B cell (primary cell): ENCODE data around the gene SFXN2. TPM values are rescaled to one million over a fixed set of nuclear protein-coding genes. Genes with fewer than 3 reads are reported as not detected.

Source experiments
- ATAC-seq: fragments of 200-7000 bp; cut with Tn5 transposase; one replicate; pipeline ENCODE4 v1.10.0; 2021; ENCODE audit warnings: low read depth, mild to moderate bottlenecking, moderate number of reproducible peaks, moderate library complexity
- CTCF ChIA-PET: fragments of 350-600 bp; sonication (Branson Sonifier 250); formaldehyde crosslinking; loops from one replicate; lab custom pipeline; 2021; ENCODE audit warnings: antibody characterized with exemption, inconsistent platforms; lab: Charles Lee
- POLR2A ChIA-PET: fragments of 350-600 bp; sonication (Branson Sonifier 250); formaldehyde crosslinking; loops from one replicate; lab custom pipeline; 2021; ENCODE audit warnings: antibody characterized with exemption; lab: Charles Lee
- DNase-seq: peaks from one replicate; pipeline ENCODE4 v3.0.0; 2013
- H2AFZ ChIP-seq: 2 replicates; pipeline ENCODE4 v1.6.1; 2012; ENCODE audit warnings: mild to moderate bottlenecking, low read depth, low read length; ENCODE audit not compliant: insufficient read depth, poor library complexity, severe bottlenecking
- H3K27ac ChIP-seq, 2 donors: 1 replicate in 1 of 2; 2 replicates in 1 of 2; pipeline ENCODE4 v1.5.1; 2012 to 2013; ENCODE audit warnings: low read length in 2 of 2, mild to moderate bottlenecking in 2 of 2, moderate library complexity in 1 of 2
- H3K27me3 ChIP-seq, 4 experiments: fragments of 200-600 bp in 1 of 4; sonication (generic) in 1 of 4; replicated peaks in 1 of 4; 1 replicate in 2 of 4; 2 replicates in 2 of 4; pipeline versions ENCODE4 v1.6.1 to v1.7.0; 2013 to 2016; ENCODE audit warnings: low read length in 3 of 4, mild to moderate bottlenecking in 2 of 4, mixed read lengths in 1 of 4, moderate library complexity in 1 of 4; ENCODE audit not compliant: insufficient read depth in 4 of 4, control insufficient read depth in 3 of 4; ENCODE audit errors: control extremely low read depth in 1 of 4
- H3K36me3 ChIP-seq, 2 experiments: replicated peaks in 1 of 2; 1 replicate in 1 of 2; 2 replicates in 1 of 2; pipeline versions ENCODE4 v1.6.1 to v1.7.1; 2013; ENCODE audit warnings: low read length in 1 of 2; ENCODE audit not compliant: insufficient read depth in 2 of 2, control insufficient read depth in 1 of 2; ENCODE audit errors: control extremely low read depth in 1 of 2, extremely low read depth in 1 of 2
- H3K4me1 ChIP-seq, 2 donors: fragments of 200-600 bp in 1 of 2; sonication (generic) in 1 of 2; 1 replicate in 1 of 2; 2 replicates in 1 of 2; pipeline versions ENCODE4 v1.5.1 to v1.6.1; 2013 to 2017; ENCODE audit warnings: low read length in 2 of 2; ENCODE audit not compliant: control insufficient read depth in 2 of 2, insufficient read depth in 2 of 2
- H3K4me2 ChIP-seq: replicated peaks from 2 replicates; pipeline ENCODE3; 2012; ENCODE audit warnings: mild to moderate bottlenecking, low read depth, low read length; ENCODE audit not compliant: poor library complexity, severe bottlenecking
- H3K4me3 ChIP-seq, 5 experiments: fragments of 200-600 bp in 1 of 5; sonication (generic) in 1 of 5; 1 replicate in 3 of 5; 2 replicates in 2 of 5; pipeline versions ENCODE4 v1.5.1 to v1.7.0; 2011 to 2016; ENCODE audit warnings: low read length in 4 of 5, mild to moderate bottlenecking in 4 of 5, low read depth in 2 of 5, control low read depth in 1 of 5, moderate library complexity in 1 of 5; ENCODE audit not compliant: insufficient read depth in 1 of 5; ENCODE audit errors: control extremely low read depth in 1 of 5, extremely low read depth in 1 of 5
- H3K79me2 ChIP-seq: fragments of 200-600 bp; sonication (generic); one replicate; pipeline ENCODE4 v1.6.0; 2016; ENCODE audit warnings: low read length; ENCODE audit not compliant: control insufficient read depth, insufficient read depth
- H3K9ac ChIP-seq: fragments of 200-600 bp; sonication (generic); 2 replicates; pipeline ENCODE4 v1.6.1; 2017; ENCODE audit warnings: mild to moderate bottlenecking, low read length, moderate library complexity
- H3K9me3 ChIP-seq, 3 donors: one replicate each; pipeline versions ENCODE4 v1.6.1 to v1.7.1; 2013; ENCODE audit warnings: low read length in 2 of 3; ENCODE audit not compliant: control insufficient read depth in 2 of 3, insufficient read depth in 1 of 3; ENCODE audit errors: control extremely low read depth in 1 of 3
- H4K20me1 ChIP-seq: 2 replicates; pipeline ENCODE4 v1.6.0; 2012; ENCODE audit warnings: mild to moderate bottlenecking, low read length; ENCODE audit not compliant: insufficient read depth, control insufficient read depth, poor library complexity, severe bottlenecking
- H3K27ac Mint-ChIP-seq: one replicate; pipeline ENCODE4 v1.8.0; 2021; ENCODE audit warnings: mixed read lengths
- H3K27me3 Mint-ChIP-seq: one replicate; pipeline ENCODE4 v1.8.0; 2021; ENCODE audit warnings: mixed read lengths
- H3K4me1 Mint-ChIP-seq: one replicate; pipeline ENCODE4 v1.8.0; 2021; ENCODE audit warnings: mixed read lengths
- H3K4me3 Mint-ChIP-seq: one replicate; pipeline ENCODE4 v1.8.0; 2021; ENCODE audit warnings: mixed read lengths
- H3K9me3 Mint-ChIP-seq: one replicate; pipeline ENCODE4 v1.8.0; 2022; ENCODE audit warnings: mixed read lengths; ENCODE audit not compliant: insufficient read depth
- EZH2 ChIP-seq: IDR thresholded peaks from 2 replicates; pipeline ENCODE4 v1.6.1; 2012; ENCODE audit warnings: borderline replicate concordance, low read depth, mild to moderate bottlenecking, moderate library complexity, low read length; ENCODE audit not compliant: insufficient read depth, poor library complexity, severe bottlenecking
- WGBS: methylation state at CpG from one replicate; pipeline ENCODE4 v1.1.5; 2013; ENCODE audit warnings: missing lambda C conversion rate; ENCODE audit not compliant: insufficient coverage; 5-methylcytosine and 5-hydroxymethylcytosine counted together
- intact Hi-C: fragments of 100-400 bp; cut with micrococcal nuclease; formaldehyde crosslinking; loops from one replicate; pipeline ENCODE4 v1.10.0; 2022
- polyA plus RNA-seq: library from polyadenylated mRNA; depleted of rRNA; stranded (reverse); fragments of >200 nt; gene quantifications from 2 replicates; pipeline ENCODE4 v1.2.3, GENCODE V29; 2012
- total RNA-seq, 2 donors: library from RNA; stranded (reverse); fragments of 120-200 nt in 1 of 2; gene quantifications; 1 replicate in 1 of 2; 2 replicates in 1 of 2; pipeline versions ENCODE4 v1.2.3 to v1.2.4, GENCODE V29; 2013 to 2022
- TF ChIP-seq, protein P1 (sequence below): fragments of 200-600 bp; IDR thresholded peaks from one replicate; pipeline ENCODE4 v1.8.0; 2022; ENCODE audit warnings: antibody characterized with exemption, mild to moderate bottlenecking

SFXN2 gene
- total and polyA plus RNA-seq, 2 donors (not counting 1 experiment from before 2014, with no cell fraction given), result 8.1 to 23.5 TPM

DNA sequence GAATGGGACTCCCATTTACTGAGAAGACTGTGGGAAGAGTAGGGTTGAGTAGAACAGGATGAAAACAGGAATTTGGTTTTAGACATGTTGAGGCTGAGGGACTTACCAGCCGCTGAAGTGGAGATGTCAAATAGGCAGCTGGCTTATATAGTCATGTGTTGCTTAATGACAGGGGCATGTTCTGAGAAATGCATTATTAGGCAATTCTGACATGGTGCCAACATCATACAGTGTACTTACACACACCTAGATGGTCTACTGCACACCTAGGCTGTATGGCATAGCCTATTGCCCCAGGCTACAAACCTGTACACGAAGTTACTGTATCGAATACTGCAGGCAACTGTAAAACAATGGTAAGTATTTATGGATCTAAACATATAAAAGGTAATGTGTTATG, 17.7 kb upstream of the SFXN2 start:
- no peak overlapping the region for H3K27ac ChIP-seq
- H3K4me1 Mint-ChIP-seq, result no peaks in the 10 kb centered on the region
- H3K4me3 Mint-ChIP-seq, result no peak overlapping the region
- ChIA-PET CTCF (no interaction called here), POLR2A (no interaction called here)
- H4K20me1 ChIP-seq, result no peaks in the 10 kb centered on the region
- intact Hi-C loops, result no loop called here
- no peaks in the 10 kb centered on the region for H3K27me3 ChIP-seq
- ATAC-seq (no peak), DNase-seq (no peak)
- no peak overlapping the region for H3K9ac ChIP-seq
- H3K9me3 ChIP-seq, result no peaks in the 10 kb centered on the region
- H2AFZ ChIP-seq, result no peak overlapping the region
- H3K4me1 ChIP-seq, result no peaks in the 10 kb centered on the region
- no peaks in the 10 kb centered on the region for H3K9me3 Mint-ChIP-seq
- no peaks in the 10 kb centered on the region for H3K79me2 ChIP-seq
- peaks cover 2 to 4% of the 10 kb centered on the region in 2 experiments for H3K36me3 ChIP-seq
- 100% methylated on average over 1 of the region's 3 CpGs for whole genome bisulfite sequencing
- TF ChIP-seq, protein P1, sequence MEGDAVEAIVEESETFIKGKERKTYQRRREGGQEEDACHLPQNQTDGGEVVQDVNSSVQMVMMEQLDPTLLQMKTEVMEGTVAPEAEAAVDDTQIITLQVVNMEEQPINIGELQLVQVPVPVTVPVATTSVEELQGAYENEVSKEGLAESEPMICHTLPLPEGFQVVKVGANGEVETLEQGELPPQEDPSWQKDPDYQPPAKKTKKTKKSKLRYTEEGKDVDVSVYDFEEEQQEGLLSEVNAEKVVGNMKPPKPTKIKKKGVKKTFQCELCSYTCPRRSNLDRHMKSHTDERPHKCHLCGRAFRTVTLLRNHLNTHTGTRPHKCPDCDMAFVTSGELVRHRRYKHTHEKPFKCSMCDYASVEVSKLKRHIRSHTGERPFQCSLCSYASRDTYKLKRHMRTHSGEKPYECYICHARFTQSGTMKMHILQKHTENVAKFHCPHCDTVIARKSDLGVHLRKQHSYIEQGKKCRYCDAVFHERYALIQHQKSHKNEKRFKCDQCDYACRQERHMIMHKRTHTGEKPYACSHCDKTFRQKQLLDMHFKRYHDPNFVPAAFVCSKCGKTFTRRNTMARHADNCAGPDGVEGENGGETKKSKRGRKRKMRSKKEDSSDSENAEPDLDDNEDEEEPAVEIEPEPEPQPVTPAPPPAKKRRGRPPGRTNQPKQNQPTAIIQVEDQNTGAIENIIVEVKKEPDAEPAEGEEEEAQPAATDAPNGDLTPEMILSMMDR, result no peak
- no peak for TF ChIP-seq EZH2
- no peak overlapping the region for H3K27ac Mint-ChIP-seq
- H3K4me2 ChIP-seq, result no peak overlapping the region
- no peak overlapping the region for H3K4me3 ChIP-seq
- H3K27me3 Mint-ChIP-seq, result no peaks in the 10 kb centered on the region

DNA sequence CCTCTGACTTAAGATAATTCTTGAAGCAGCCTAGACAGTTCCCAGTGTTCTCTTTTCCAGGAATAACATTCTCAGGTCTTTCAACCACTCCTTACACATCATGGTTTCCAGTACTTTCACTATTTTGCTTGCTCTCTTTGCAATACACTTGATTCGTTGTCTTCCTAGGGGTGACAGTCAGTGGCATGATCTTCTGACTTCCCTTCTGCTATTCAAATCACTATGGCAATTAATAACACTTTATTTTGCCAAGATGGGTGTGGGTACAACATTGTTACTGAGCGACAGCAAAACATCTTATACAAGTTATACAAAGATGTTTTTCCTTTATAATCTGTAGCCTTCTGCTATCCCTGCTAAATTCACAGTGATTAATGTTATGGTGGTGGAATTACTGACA, 15.5 kb upstream of the SFXN2 start:
- DNase-seq (no peak), ATAC-seq (no peak)
- H3K9me3 Mint-ChIP-seq, result no peaks in the 10 kb centered on the region
- Histone ChIP-seq H3K79me2 (no peaks in the 10 kb centered on the region), H3K4me2 (no peak overlapping the region), H3K27me3 (no peaks in the 10 kb centered on the region), H4K20me1 (no peaks in the 10 kb centered on the region), H3K27ac (no peak overlapping the region), H3K36me3 (peaks cover 2 to 4% of the 10 kb centered on the region in 2 experiments), H3K4me3 (no peak overlapping the region), H3K4me1 (no peaks in the 10 kb centered on the region), H3K9ac (no peak overlapping the region), H3K9me3 (no peaks in the 10 kb centered on the region), H2AFZ (no peak overlapping the region)
- no peak overlapping the region for H3K27ac Mint-ChIP-seq
- intact Hi-C loops, result no loop called here
- no peak for TF ChIP-seq EZH2
- TF ChIP-seq, protein P1, result no peak
- ChIA-PET POLR2A (no interaction called here), CTCF (interaction anchor here (1.1 kb wide), 1 partner anchor 12 kb away, joined by 3 read pairs; no protein-coding TSS in a partner anchor)
- no peak overlapping the region for H3K4me3 Mint-ChIP-seq
- H3K27me3 Mint-ChIP-seq, result no peaks in the 10 kb centered on the region
- no CpG with 5 or more reads among the region's 2 CpGs for WGBS
- H3K4me1 Mint-ChIP-seq, result no peaks in the 10 kb centered on the region
